DLD1 (cell line): Measurements from ENCODE around the gene GPC1.

Experiments
- in situ Hi-C: cut with HindIII; loops from 2 replicates; pipeline ENCODE4 v1.10.0; 2017; ENCODE audit warnings: low sequenced_read_pairs

GPC1 gene

GRCh38 chr2:240508832-240509545, 73.5 kb downstream of the GPC1 start:
- in situ Hi-C loops = no loop called here

GRCh38 chr2:240509667-240510512, 74.4 kb downstream of the GPC1 start:
- in situ Hi-C loops = no loop called here

- in situ Hi-C loops = no loop called here
Observed at GRCh38 chr2:240510513-240511210, 75.2 kb downstream of the GPC1 start.

- in situ Hi-C loops = no loop called here
Observed at GRCh38 chr2:240511351-240512108, 76.1 kb downstream of the GPC1 start.

- in situ Hi-C loops = no loop called here
Observed at GRCh38 chr2:240512109-240512485, 76.6 kb downstream of the GPC1 start.

- in situ Hi-C loops = no loop called here
Observed at GRCh38 chr2:240512666-240513535, 77.4 kb downstream of the GPC1 start.

- in situ Hi-C loops = no loop called here
Observed at GRCh38 chr2:240513549-240514287, 78.3 kb downstream of the GPC1 start.

- in situ Hi-C loops = no loop called here
Observed at GRCh38 chr2:240514631-240515030, 79.2 kb downstream of the GPC1 start.

- in situ Hi-C loops = no loop called here
Observed at GRCh38 chr2:240517342-240517741, 81.9 kb downstream of the GPC1 start.
